Ishikawa (cell line): Measurements from ENCODE around the gene RGS9BP.

Experiments used
- CEBPB ChIP-seq: IDR thresholded peaks from 2 replicates; pipeline ENCODE4 v1.6.1; 2012
- EP300 ChIP-seq: IDR thresholded peaks from 2 replicates; pipeline ENCODE4 v1.6.1; 2012; ENCODE audit warnings: borderline replicate concordance
- FOXM1 ChIP-seq: IDR thresholded peaks from 2 replicates; pipeline ENCODE4 v1.6.1; 2012; ENCODE audit warnings: low read depth, borderline replicate concordance
- MAX ChIP-seq: IDR thresholded peaks from 2 replicates; pipeline ENCODE4 v1.6.1; 2012
- RAD21 ChIP-seq: IDR thresholded peaks from 2 replicates; pipeline ENCODE4 v1.6.1; 2012; ENCODE audit warnings: low read depth
- REST ChIP-seq: IDR thresholded peaks from 2 replicates; pipeline ENCODE4 v1.6.1; 2012; ENCODE audit warnings: low read depth, mild to moderate bottlenecking
- TAF1 ChIP-seq: IDR thresholded peaks from 2 replicates; pipeline ENCODE4 v1.6.1; 2012; ENCODE audit warnings: low read depth, mild to moderate bottlenecking
- TCF12 ChIP-seq: IDR thresholded peaks from 2 replicates; pipeline ENCODE4 v1.6.1; 2012; ENCODE audit warnings: low read depth
- TEAD4 ChIP-seq: IDR thresholded peaks from 2 replicates; pipeline ENCODE4 v1.6.1; 2012
- YY1 ChIP-seq: IDR thresholded peaks from 2 replicates; pipeline ENCODE4 v1.6.1; 2012; ENCODE audit warnings: low read depth

- TF ChIP-seq CEBPB (no peak), EP300 (no peak), MAX (no peak), TAF1 (no peak), YY1 (no peak), TEAD4 (no peak), REST (no peak), RAD21 (no peak), FOXM1 (no peak), TCF12 (no peak)
Observed at GRCh38 chr19:32719611-32720059, 44.0 kb downstream of the RGS9BP start, which contains the start of gene TDRD12.
